OCI-LY7 (cell line): ENCODE measurements around the gene SCPEP1. TPM values are rescaled to one million over a fixed set of nuclear protein-coding genes. Genes with fewer than 3 reads are reported as not detected.

Experiments
- BruUV-seq: library from RNA; stranded (reverse); fragments of 400-500 nt; replicated peaks from 2 replicates; lab custom pipeline; 2021; lab: Mats Ljungman, UMichigan
- CTCF ChIA-PET: fragments of 300-600 bp; sonication (Branson Sonifier 250); formaldehyde crosslinking; loops from one replicate; lab custom pipeline; 2022; ENCODE audit warnings: antibody characterized with exemption; ENCODE audit not compliant: unreplicated experiment; lab: Charles Lee
- POLR2A ChIA-PET: fragments of 300-600 bp; sonication (Branson Sonifier 250); formaldehyde crosslinking; loops from one replicate; lab custom pipeline; 2022; ENCODE audit warnings: antibody characterized with exemption; lab: Charles Lee
- DNase-seq: peaks from one replicate; pipeline ENCODE4 v3.0.0-alpha.2; 2015; ENCODE audit warnings: low spot score
- H2AFZ ChIP-seq: fragments of 200-600 bp; sonication (generic), shearing (Covaris generic); 2 replicates; pipeline ENCODE4 v1.6.1; 2014; ENCODE audit warnings: mild to moderate bottlenecking, antibody characterized with exemption, low read length, moderate library complexity
- H3K27ac ChIP-seq: fragments of 200-600 bp; sonication (generic); 2 replicates; pipeline ENCODE4 v1.5.1; 2014; ENCODE audit warnings: mixed run types, low read depth, mild to moderate bottlenecking, moderate library complexity, low read length, inconsistent platforms; ENCODE audit not compliant: poor library complexity, severe bottlenecking
- H3K36me3 ChIP-seq: fragments of 200-600 bp; sonication (generic); 2 replicates; pipeline ENCODE4 v1.6.1; 2014; ENCODE audit warnings: mild to moderate bottlenecking, antibody characterized with exemption, low read length, moderate library complexity, mixed read lengths; ENCODE audit not compliant: insufficient read depth
- H3K4me1 ChIP-seq: fragments of 200-600 bp; sonication (generic); 2 replicates; pipeline ENCODE4 v1.5.1; 2014; ENCODE audit warnings: mild to moderate bottlenecking, low read length; ENCODE audit not compliant: insufficient read depth, poor library complexity, severe bottlenecking
- H3K4me2 ChIP-seq: fragments of 200-600 bp; sonication (generic); 2 replicates; pipeline ENCODE4 v1.6.1; 2014; ENCODE audit warnings: mild to moderate bottlenecking, low read length
- H3K4me3 ChIP-seq: fragments of 200-600 bp; sonication (generic); 2 replicates; pipeline ENCODE4 v1.5.1; 2014; ENCODE audit warnings: mild to moderate bottlenecking, low read depth, low read length; ENCODE audit not compliant: poor library complexity, severe bottlenecking
- H3K79me2 ChIP-seq: fragments of 200-600 bp; sonication (generic); 2 replicates; pipeline ENCODE4 v1.6.1; 2016; ENCODE audit warnings: low read depth, mild to moderate bottlenecking, low read length, moderate library complexity, mixed read lengths; ENCODE audit not compliant: insufficient read depth
- H3K9me2 ChIP-seq: fragments of 200-600 bp; sonication (generic); 2 replicates; pipeline ENCODE4 v1.6.1; 2016; ENCODE audit warnings: mild to moderate bottlenecking, low read length, mixed read lengths; ENCODE audit not compliant: insufficient read depth
- H3K9me3 ChIP-seq: fragments of 200-600 bp; sonication (generic); 2 replicates; pipeline ENCODE4 v1.6.1; 2014; ENCODE audit warnings: mild to moderate bottlenecking, mixed run types, low read length, mixed read lengths
- H4K20me1 ChIP-seq: fragments of 200-600 bp; sonication (generic); 2 replicates; pipeline ENCODE4 v1.6.1; 2014; ENCODE audit warnings: mild to moderate bottlenecking, antibody characterized with exemption, low read length, moderate library complexity, mixed read lengths; ENCODE audit not compliant: insufficient read depth
- EZH2phosphoT487 ChIP-seq: fragments of 200-600 bp; sonication (generic); IDR thresholded peaks from 2 replicates; pipeline ENCODE4 v1.6.1; 2018; ENCODE audit warnings: low read depth, borderline replicate concordance, mild to moderate bottlenecking, mixed run types, antibody characterized with exemption, low read length, moderate library complexity, mixed read lengths
- intact Hi-C: fragments of 100-400 bp; cut with micrococcal nuclease; formaldehyde crosslinking; loops from one replicate; pipeline ENCODE4 v1.10.0; 2022; ENCODE audit not compliant: unreplicated experiment
- total RNA-seq, 2 experiments: library from RNA; depleted of rRNA in 1 of 2; stranded (reverse); fragments of >200 nt in 1 of 2; shearing (Covaris generic) in 1 of 2; gene quantifications; 2 replicates each; pipeline ENCODE4 v1.2.3, GENCODE V29; 2014 to 2022
- TF ChIP-seq, protein P1 (sequence below): fragments of 200-600 bp; sonication (generic); conservative IDR thresholded peaks from 2 replicates; pipeline ENCODE4 v1.5.1; 2014; ENCODE audit warnings: mild to moderate bottlenecking, antibody characterized with exemption, low read length, moderate library complexity, mixed read lengths

SCPEP1 gene
- total RNA-seq, 2 experiments from 2014 or later: 43.0 to 48.2 TPM

DNA sequence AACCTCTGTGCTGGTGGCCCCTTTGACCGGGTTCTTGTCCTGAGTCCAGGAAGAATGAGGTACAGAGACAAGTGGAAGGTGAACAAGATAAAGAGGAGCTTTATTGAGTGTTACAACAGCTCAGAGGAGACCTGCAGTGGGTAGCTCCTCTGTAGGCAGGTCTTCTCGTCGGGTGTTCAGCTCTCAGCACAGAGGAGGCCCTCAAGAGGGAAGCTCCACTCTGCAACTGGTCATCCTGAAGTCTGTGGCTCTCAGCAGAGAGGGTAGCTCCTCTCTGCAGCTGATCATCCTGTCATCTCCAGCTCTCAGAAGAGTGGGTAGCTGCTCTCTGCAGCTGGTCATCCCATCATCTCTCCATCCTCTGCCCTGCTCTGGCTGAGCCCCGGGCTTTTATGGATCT is 39.7 kb downstream of the SCPEP1 start:
- no peaks in the 10 kb centered on the region for H3K36me3 ChIP-seq
- no peaks in the 10 kb centered on the region for H3K4me1 ChIP-seq
- H3K4me3 ChIP-seq: no peak overlapping the region
- H4K20me1 ChIP-seq: no peaks in the 10 kb centered on the region
- no peak overlapping the region for H2AFZ ChIP-seq
- H3K79me2 ChIP-seq: no peaks in the 10 kb centered on the region
- no peak overlapping the region for H3K27ac ChIP-seq
- POLR2A ChIA-PET: interaction anchor here (0.6 kb wide), 1 partner anchor 762 kb away, joined by 5 read pairs; no protein-coding TSS in a partner anchor
- no TSS peak for BruUV-seq
- intact Hi-C loops: no loop called here
- TF ChIP-seq, protein P1, sequence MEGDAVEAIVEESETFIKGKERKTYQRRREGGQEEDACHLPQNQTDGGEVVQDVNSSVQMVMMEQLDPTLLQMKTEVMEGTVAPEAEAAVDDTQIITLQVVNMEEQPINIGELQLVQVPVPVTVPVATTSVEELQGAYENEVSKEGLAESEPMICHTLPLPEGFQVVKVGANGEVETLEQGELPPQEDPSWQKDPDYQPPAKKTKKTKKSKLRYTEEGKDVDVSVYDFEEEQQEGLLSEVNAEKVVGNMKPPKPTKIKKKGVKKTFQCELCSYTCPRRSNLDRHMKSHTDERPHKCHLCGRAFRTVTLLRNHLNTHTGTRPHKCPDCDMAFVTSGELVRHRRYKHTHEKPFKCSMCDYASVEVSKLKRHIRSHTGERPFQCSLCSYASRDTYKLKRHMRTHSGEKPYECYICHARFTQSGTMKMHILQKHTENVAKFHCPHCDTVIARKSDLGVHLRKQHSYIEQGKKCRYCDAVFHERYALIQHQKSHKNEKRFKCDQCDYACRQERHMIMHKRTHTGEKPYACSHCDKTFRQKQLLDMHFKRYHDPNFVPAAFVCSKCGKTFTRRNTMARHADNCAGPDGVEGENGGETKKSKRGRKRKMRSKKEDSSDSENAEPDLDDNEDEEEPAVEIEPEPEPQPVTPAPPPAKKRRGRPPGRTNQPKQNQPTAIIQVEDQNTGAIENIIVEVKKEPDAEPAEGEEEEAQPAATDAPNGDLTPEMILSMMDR: no peak
- no peak for TF ChIP-seq EZH2phosphoT487
- CTCF ChIA-PET: no interaction called here
- no peak overlapping the region for H3K4me2 ChIP-seq
- DNase-seq: no peak
- no peaks in the 10 kb centered on the region for H3K9me3 ChIP-seq
- no peaks in the 10 kb centered on the region for H3K9me2 ChIP-seq

DNA sequence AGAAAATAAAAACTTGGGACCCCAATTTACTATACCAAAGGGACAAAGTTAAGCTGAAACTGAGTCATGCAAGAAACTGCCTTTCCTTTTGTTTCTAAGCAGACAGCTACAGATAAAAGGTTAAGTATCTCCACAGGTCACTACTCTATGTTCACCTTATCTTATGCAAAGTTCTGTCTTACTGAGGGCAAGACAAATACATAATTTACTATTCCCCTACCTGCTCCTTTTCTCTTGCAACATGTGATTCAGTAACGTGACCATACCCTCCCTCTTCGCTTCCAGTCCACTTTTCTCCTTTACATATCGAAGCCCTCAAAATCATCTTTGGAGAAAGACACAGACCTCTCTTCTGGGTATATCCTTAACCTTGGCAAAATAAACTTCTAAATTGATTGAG is 42.3 kb downstream of the SCPEP1 start:
- intact Hi-C loops: no loop called here
- no peak overlapping the region for H3K4me2 ChIP-seq
- peaks cover 8% of the 10 kb centered on the region for H3K9me3 ChIP-seq
- BruUV-seq: no TSS peak
- H3K9me2 ChIP-seq: no peaks in the 10 kb centered on the region
- no peak overlapping the region for H3K4me3 ChIP-seq
- ChIA-PET CTCF (no interaction called here), POLR2A (interaction anchor here (0.6 kb wide), 1 partner anchor 1005 kb away, joined by 3 read pairs; no protein-coding TSS in a partner anchor)
- H3K36me3 ChIP-seq: no peaks in the 10 kb centered on the region
- no peak for TF ChIP-seq EZH2phosphoT487
- TF ChIP-seq, protein P1: no peak
- H3K79me2 ChIP-seq: no peaks in the 10 kb centered on the region
- H2AFZ ChIP-seq: no peak overlapping the region
- no peaks in the 10 kb centered on the region for H4K20me1 ChIP-seq
- H3K27ac ChIP-seq: no peak overlapping the region
- no peak for DNase-seq
- no peaks in the 10 kb centered on the region for H3K4me1 ChIP-seq

DNA sequence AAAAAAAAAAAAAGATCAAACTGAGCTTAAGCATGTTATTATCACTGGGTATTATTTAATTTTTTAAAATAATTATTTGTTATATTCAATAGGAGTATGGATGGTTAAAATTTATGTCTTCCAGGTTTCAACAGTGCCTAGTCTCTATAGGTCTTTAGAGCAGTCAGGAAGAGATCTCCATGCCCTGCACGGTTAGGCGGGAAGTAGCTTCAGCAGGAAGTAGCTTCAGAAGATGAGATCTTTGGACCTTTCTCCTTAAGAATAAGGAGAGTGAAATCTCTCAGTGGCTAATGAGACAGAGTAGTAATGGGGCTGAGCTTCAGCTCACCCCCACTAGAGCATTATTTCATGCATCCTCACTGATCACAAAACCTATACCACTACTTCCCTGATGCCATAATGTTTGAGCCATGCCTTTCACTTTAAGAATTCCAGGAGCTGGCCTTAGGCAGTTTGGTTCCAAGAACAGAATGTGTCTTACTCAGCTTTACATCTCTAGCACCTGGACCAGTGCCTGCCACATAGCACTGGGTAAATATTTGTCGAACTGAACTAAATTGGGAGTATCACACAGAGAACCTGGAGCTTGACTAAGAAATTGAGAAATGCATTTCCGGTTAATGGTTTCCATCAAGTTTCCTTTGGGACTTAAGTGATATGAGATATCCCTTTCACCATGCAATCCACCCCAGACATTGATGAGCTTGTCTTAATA is 43.5 kb downstream of the SCPEP1 start:
- Histone ChIP-seq H3K27ac (no peak overlapping the region), H3K4me3 (no peak overlapping the region), H3K4me2 (no peak overlapping the region), H3K9me3 (peaks cover 20% of the 10 kb centered on the region), H3K9me2 (no peaks in the 10 kb centered on the region), H2AFZ (no peak overlapping the region), H4K20me1 (no peaks in the 10 kb centered on the region), H3K4me1 (no peaks in the 10 kb centered on the region), H3K36me3 (no peaks in the 10 kb centered on the region), H3K79me2 (no peaks in the 10 kb centered on the region)
- intact Hi-C loops: no loop called here
- CTCF ChIA-PET: interaction anchor here (1.0 kb wide), 1 partner anchor 10 kb away, joined by 3 read pairs; no protein-coding TSS in a partner anchor
- no peak for DNase-seq
- TF ChIP-seq, protein P1: no peak
- no peak for TF ChIP-seq EZH2phosphoT487
- BruUV-seq: no TSS peak
- POLR2A ChIA-PET: interaction anchor here (0.6 to 0.8 kb wide), 3 partner anchors 10 to 64 kb away, joined by 3 to 9 read pairs (median 5); no protein-coding TSS in a partner anchor
